ELF-1 (cell line): ENCODE results near the gene LAMA2.
A peak's percentile ranks its signal among the peaks of the same experiment; 100 is the strongest.
"Not testable (repeated sequence)": the region's sequence is repeated elsewhere in the genome, so short reads cannot be mapped to it uniquely, and the experiment has no call there.

Experiments used
- DNase-seq: peaks from one replicate; pipeline ENCODE4 v3.0.0-alpha.2; 2016; ENCODE audit warnings: low read depth, low spot score

Gene LAMA2

GRCh38 chr6:129006724-129007514, 124.0 kb downstream of the LAMA2 start:
- no peak for DNase-seq

GRCh38 chr6:129007701-129008373, 124.9 kb downstream of the LAMA2 start:
- no peak for DNase-seq

GRCh38 chr6:129008591-129008990, 125.7 kb downstream of the LAMA2 start:
- DNase-seq = no peak

GRCh38 chr6:129009851-129010250, 126.9 kb downstream of the LAMA2 start:
- no peak for DNase-seq

- DNase-seq = no peak
Observed at GRCh38 chr6:129014302-129014701, 131.4 kb downstream of the LAMA2 start.

- DNase-seq = no peak
Observed at GRCh38 chr6:129015721-129016120, 132.8 kb downstream of the LAMA2 start.

GRCh38 chr6:129016844-129017243, 133.9 kb downstream of the LAMA2 start:
- no peak for DNase-seq

GRCh38 chr6:129022011-129022553, 139.1 kb downstream of the LAMA2 start:
- no peak for DNase-seq

GRCh38 chr6:129026601-129027000, 143.7 kb downstream of the LAMA2 start:
- no peak for DNase-seq

GRCh38 chr6:129029778-129030177, 146.8 kb downstream of the LAMA2 start:
- DNase-seq = peak; percentile 30

GRCh38 chr6:129030215-129030614, 147.3 kb downstream of the LAMA2 start:
- DNase-seq = no peak

GRCh38 chr6:129031051-129031599, 148.2 kb downstream of the LAMA2 start:
- no peak for DNase-seq

GRCh38 chr6:129032602-129033001, 149.7 kb downstream of the LAMA2 start:
- DNase-seq = no peak

GRCh38 chr6:129033180-129033579, 150.2 kb downstream of the LAMA2 start:
- DNase-seq = no peak

GRCh38 chr6:129033581-129033980, 150.6 kb downstream of the LAMA2 start:
- DNase-seq = no peak

GRCh38 chr6:129041563-129041962, 158.6 kb downstream of the LAMA2 start:
- DNase-seq = no peak

GRCh38 chr6:129046526-129046925, 163.6 kb downstream of the LAMA2 start:
- no peak for DNase-seq

GRCh38 chr6:129047834-129048233, 164.9 kb downstream of the LAMA2 start:
- DNase-seq = no peak

- no peak for DNase-seq
Observed at GRCh38 chr6:129050086-129050485, 167.1 kb downstream of the LAMA2 start.

- not testable (repeated sequence) for DNase-seq
Observed at GRCh38 chr6:129053143-129053542, 170.2 kb downstream of the LAMA2 start.

GRCh38 chr6:129055796-129056195, 172.9 kb downstream of the LAMA2 start:
- DNase-seq = no peak

- no peak for DNase-seq
Observed at GRCh38 chr6:129059650-129060049, 176.7 kb downstream of the LAMA2 start.

- DNase-seq = no peak
Observed at GRCh38 chr6:129069006-129069405, 186.1 kb downstream of the LAMA2 start.
